Measurements from ENCODE around the gene GSTT2B.

GSTT2B gene

DNA sequence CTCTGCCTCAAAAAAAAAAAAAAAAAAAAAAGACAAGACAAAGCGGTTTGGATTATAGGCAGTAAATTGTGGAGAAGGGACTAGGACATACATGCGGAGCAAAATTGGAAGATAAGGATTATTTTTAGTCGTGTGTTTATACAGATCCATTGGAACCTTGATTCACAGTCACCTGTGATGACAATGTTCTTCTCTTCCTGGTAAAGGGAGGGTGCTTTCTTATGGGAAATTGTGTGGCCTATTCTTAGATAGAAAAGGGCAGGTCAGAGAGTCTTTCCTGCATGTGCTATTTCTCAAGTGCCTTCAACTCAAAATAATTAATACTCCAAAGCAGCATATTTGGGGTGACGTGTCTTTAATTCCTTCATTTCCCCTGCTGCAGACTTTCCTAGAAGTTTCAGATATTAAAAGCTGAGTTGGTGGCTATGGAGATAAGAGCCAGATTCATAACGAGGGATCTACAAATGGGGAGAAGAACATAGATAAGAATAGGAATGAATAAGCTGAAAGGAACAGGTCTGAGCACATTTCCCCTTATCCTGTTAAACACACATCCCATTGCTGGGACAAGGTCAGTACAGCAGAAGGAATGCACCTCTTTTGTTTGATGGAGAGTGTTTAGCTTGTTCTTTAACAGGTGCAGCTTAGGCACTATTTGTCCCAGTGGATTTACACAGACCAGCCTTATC lies 22.5 kb downstream of the GSTT2B start:
- WGBS, 2 donors (ENCODE audit: extremely low coverage in 2 of 2, insufficient read length in 2 of 2, insufficient replicate concordance in 1 of 2), result 100% methylated on average over 1 of the region's 5 CpGs; no CpG with 5 or more reads in 1 of the 2 donors

DNA sequence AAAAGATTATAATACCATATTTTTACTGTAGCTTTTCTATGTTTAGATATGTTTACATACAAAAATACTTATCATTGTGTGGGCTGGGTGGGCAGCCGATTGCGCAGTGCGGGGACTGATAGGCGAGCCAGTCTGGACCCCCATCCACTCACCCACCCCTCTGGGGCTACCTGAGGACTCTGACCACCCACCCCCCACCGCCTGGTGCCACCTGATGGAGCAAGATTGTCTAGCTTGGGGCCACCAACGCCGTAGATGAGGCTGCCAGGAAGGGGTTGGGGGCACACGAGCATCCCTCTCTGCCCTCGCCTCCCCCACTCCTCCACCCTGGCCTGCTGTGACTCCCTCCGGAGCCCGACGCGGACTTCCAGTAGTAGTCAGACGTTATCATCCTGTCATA lies 34.4 kb downstream of the GSTT2B start:
- Histone ChIP-seq H4K91ac (ENCODE audit: low read depth, low read length, poor library complexity) (no peak overlapping the region), H3K9me3 (replicated peaks in 1 of 2; ENCODE audit: control insufficient read depth in 2 of 2, insufficient read depth in 1 of 2, low read depth in 1 of 2, low read length in 2 of 2) (peaks cover 2 to 39% of the 10 kb centered on the region in 2 donors), H2BK12ac (ENCODE audit: low read length) (no peak overlapping the region), H3K79me1 (ENCODE audit: low read depth, low read length) (no peaks in the 10 kb centered on the region), H3K4me1 (ENCODE audit: control insufficient read depth in 2 of 2, insufficient read depth in 1 of 2, low read depth in 1 of 2, low read length in 2 of 2) (no peaks in the 10 kb centered on the region), H3K27ac (replicated peaks; ENCODE audit: low read length) (no peak overlapping the region), H3K14ac (ENCODE audit: low read length) (no peak overlapping the region), H3K4ac (ENCODE audit: low read length) (no peak overlapping the region), H2BK120ac (ENCODE audit: low read depth, low read length) (no peak overlapping the region), H2AFZ (ENCODE audit: low read length) (no peak overlapping the region), H3K9ac (ENCODE audit: low read depth, low read length, poor library complexity) (no peak overlapping the region), H2BK5ac (ENCODE audit: low read length) (no peak overlapping the region), H3K4me3 (ENCODE audit: low read length in 2 of 2) (no peak overlapping the region), H4K8ac (ENCODE audit: low read depth, low read length) (no peak overlapping the region), H2BK15ac (ENCODE audit: low read length) (no peak overlapping the region), H3K4me2 (ENCODE audit: insufficient read depth, low read length, poor library complexity, severe bottlenecking) (no peak overlapping the region), H3K36me3 (replicated peaks in 1 of 2; ENCODE audit: control insufficient read depth in 2 of 2, insufficient read depth in 2 of 2, low read length in 2 of 2) (peaks cover 5 to 91% of the 10 kb centered on the region in 2 donors), H3K23ac (ENCODE audit: low read depth, low read length, poor library complexity) (no peak overlapping the region), H3K18ac (ENCODE audit: low read length) (no peak overlapping the region), H3K27me3 (ENCODE audit: control insufficient read depth in 3 of 3, insufficient read depth in 3 of 3, low read depth in 1 of 3, low read length in 3 of 3) (no peaks in the 10 kb centered on the region), H2AK5ac (ENCODE audit: low read depth, low read length) (no peak overlapping the region)
- WGBS, 2 donors (ENCODE audit: extremely low coverage in 2 of 2, insufficient read length in 2 of 2, insufficient replicate concordance in 1 of 2), result no CpG with 5 or more reads among the region's 14 CpGs
- DNase-seq (ENCODE audit: low spot score), result no peak

More for the DNA sequence above, 22.5 kb downstream of the GSTT2B start:
- peak overlapping the region; percentile 53 for H2AFZ ChIP-seq (ENCODE audit: low read length)
- H3K4me3 ChIP-seq (ENCODE audit: low read length in 2 of 2), result no peak overlapping the region
- H2BK120ac ChIP-seq (ENCODE audit: low read depth, low read length), result no peak overlapping the region
- H4K8ac ChIP-seq (ENCODE audit: low read depth, low read length), result no peak overlapping the region
- H2BK12ac ChIP-seq (ENCODE audit: low read length), result no peak overlapping the region
- H3K36me3 ChIP-seq (replicated peaks in 1 of 2; ENCODE audit: control insufficient read depth in 2 of 2, insufficient read depth in 2 of 2, low read length in 2 of 2), result no peaks in the 10 kb centered on the region
- peaks cover 0 to 3% of the 10 kb centered on the region in 2 donors for H3K4me1 ChIP-seq (ENCODE audit: control insufficient read depth in 2 of 2, insufficient read depth in 1 of 2, low read depth in 1 of 2, low read length in 2 of 2)
- H2AK5ac ChIP-seq (ENCODE audit: low read depth, low read length), result no peak overlapping the region
- H4K91ac ChIP-seq (ENCODE audit: low read depth, low read length, poor library complexity), result no peak overlapping the region
- H2BK5ac ChIP-seq (ENCODE audit: low read length), result no peak overlapping the region
- H3K27ac ChIP-seq (replicated peaks; ENCODE audit: low read length), result no peak overlapping the region
- no peak overlapping the region for H3K14ac ChIP-seq (ENCODE audit: low read length)
- H3K4ac ChIP-seq (ENCODE audit: low read length), result no peak overlapping the region
- no peak overlapping the region for H3K9ac ChIP-seq (ENCODE audit: low read depth, low read length, poor library complexity)
- H3K9me3 ChIP-seq (replicated peaks in 1 of 2; ENCODE audit: control insufficient read depth in 2 of 2, insufficient read depth in 1 of 2, low read depth in 1 of 2, low read length in 2 of 2), result no peaks in the 10 kb centered on the region
- H3K27me3 ChIP-seq (ENCODE audit: control insufficient read depth in 3 of 3, insufficient read depth in 3 of 3, low read depth in 1 of 3, low read length in 3 of 3), result no peaks in the 10 kb centered on the region
- no peak overlapping the region for H3K23ac ChIP-seq (ENCODE audit: low read depth, low read length, poor library complexity)
- no peak overlapping the region for H3K18ac ChIP-seq (ENCODE audit: low read length)
- no peaks in the 10 kb centered on the region for H3K79me1 ChIP-seq (ENCODE audit: low read depth, low read length)
- DNase-seq (ENCODE audit: low spot score), result no peak
- H3K4me2 ChIP-seq (ENCODE audit: insufficient read depth, low read length, poor library complexity, severe bottlenecking), result no peak overlapping the region
- H2BK15ac ChIP-seq (ENCODE audit: low read length), result no peak overlapping the region

DNA sequence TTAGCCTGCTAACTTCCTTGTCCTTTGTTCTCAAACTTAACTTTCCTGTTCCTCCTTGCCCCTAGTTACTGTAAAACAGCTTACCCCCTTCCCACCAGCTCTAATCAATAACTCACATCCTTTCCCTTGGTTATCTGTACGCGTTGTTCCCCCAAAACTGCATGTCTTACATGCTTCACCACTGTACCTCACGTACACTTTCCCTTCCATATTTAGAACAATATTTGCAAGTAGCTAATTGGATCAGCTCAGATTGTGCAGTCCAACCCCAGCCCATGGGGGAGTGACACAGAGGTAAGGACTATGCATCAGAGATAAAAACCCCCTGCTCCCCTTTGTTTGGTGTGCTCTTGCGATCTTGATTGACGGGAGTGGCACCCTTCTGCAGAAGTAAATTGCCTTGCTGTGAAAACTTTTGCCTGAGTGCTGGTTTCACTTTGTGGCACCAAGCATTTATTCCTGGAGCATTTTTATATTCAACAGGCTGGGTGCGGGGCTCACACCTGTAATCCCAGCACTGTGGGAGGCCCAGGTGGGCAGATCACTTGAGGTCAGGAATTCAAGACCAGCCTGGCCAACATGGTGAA lies 35.9 kb downstream of the GSTT2B start:
- no peak overlapping the region for H2BK120ac ChIP-seq (ENCODE audit: low read depth, low read length)
- peaks cover 2 to 26% of the 10 kb centered on the region in 2 donors for H3K9me3 ChIP-seq (replicated peaks in 1 of 2; ENCODE audit: control insufficient read depth in 2 of 2, insufficient read depth in 1 of 2, low read depth in 1 of 2, low read length in 2 of 2)
- no peak overlapping the region for H3K4me2 ChIP-seq (ENCODE audit: insufficient read depth, low read length, poor library complexity, severe bottlenecking)
- H3K9ac ChIP-seq (ENCODE audit: low read depth, low read length, poor library complexity), result no peak overlapping the region
- H2BK12ac ChIP-seq (ENCODE audit: low read length), result no peak overlapping the region
- no CpG with 5 or more reads among the region's 6 CpGs for WGBS, 2 donors (ENCODE audit: extremely low coverage in 2 of 2, insufficient read length in 2 of 2, insufficient replicate concordance in 1 of 2)
- H3K4ac ChIP-seq (ENCODE audit: low read length), result no peak overlapping the region
- no peaks in the 10 kb centered on the region for H3K79me1 ChIP-seq (ENCODE audit: low read depth, low read length)
- H3K14ac ChIP-seq (ENCODE audit: low read length), result no peak overlapping the region
- H3K4me3 ChIP-seq (ENCODE audit: low read length in 2 of 2), result no peak overlapping the region
- no peak overlapping the region for H4K8ac ChIP-seq (ENCODE audit: low read depth, low read length)
- H2BK15ac ChIP-seq (ENCODE audit: low read length), result no peak overlapping the region
- no peak overlapping the region for H4K91ac ChIP-seq (ENCODE audit: low read depth, low read length, poor library complexity)
- no peak overlapping the region for H2AK5ac ChIP-seq (ENCODE audit: low read depth, low read length)
- no peak for DNase-seq (ENCODE audit: low spot score)
- H3K4me1 ChIP-seq (ENCODE audit: control insufficient read depth in 2 of 2, insufficient read depth in 1 of 2, low read depth in 1 of 2, low read length in 2 of 2), result no peaks in the 10 kb centered on the region
- H2AFZ ChIP-seq (ENCODE audit: low read length), result no peak overlapping the region
- no peak overlapping the region for H3K18ac ChIP-seq (ENCODE audit: low read length)
- no peak overlapping the region for H3K27ac ChIP-seq (replicated peaks; ENCODE audit: low read length)
- H3K27me3 ChIP-seq (ENCODE audit: control insufficient read depth in 3 of 3, insufficient read depth in 3 of 3, low read depth in 1 of 3, low read length in 3 of 3), result no peaks in the 10 kb centered on the region
- H2BK5ac ChIP-seq (ENCODE audit: low read length), result no peak overlapping the region
- no peak overlapping the region for H3K23ac ChIP-seq (ENCODE audit: low read depth, low read length, poor library complexity)
- peaks cover 5 to 86% of the 10 kb centered on the region in 2 donors for H3K36me3 ChIP-seq (replicated peaks in 1 of 2; ENCODE audit: control insufficient read depth in 2 of 2, insufficient read depth in 2 of 2, low read length in 2 of 2)

DNA sequence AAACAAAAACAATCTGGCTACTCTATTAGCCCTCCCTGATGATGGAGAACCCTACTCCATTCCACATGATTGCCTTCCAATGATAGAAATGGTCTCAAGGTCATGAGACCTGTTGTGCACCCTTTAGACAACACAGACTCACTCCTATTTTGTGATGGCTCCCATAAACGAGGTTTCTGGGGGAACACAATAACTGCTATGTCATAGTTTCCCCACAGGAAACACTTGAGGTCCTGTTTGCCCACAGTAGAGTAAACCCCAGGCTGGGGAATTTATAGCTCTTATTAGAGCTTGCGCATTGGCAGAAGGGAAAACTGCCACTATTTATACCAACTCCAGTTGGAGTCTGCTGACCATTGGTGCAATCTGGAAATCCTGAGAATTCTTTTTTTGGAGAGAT lies 38.1 kb downstream of the GSTT2B start:
- no peak overlapping the region for H3K23ac ChIP-seq (ENCODE audit: low read depth, low read length, poor library complexity)
- H3K27ac ChIP-seq (replicated peaks; ENCODE audit: low read length), result no peak overlapping the region
- H3K79me1 ChIP-seq (ENCODE audit: low read depth, low read length), result no peaks in the 10 kb centered on the region
- no peak overlapping the region for H3K4me2 ChIP-seq (ENCODE audit: insufficient read depth, low read length, poor library complexity, severe bottlenecking)
- H3K4me3 ChIP-seq (ENCODE audit: low read length in 2 of 2), result no peak overlapping the region
- H2BK12ac ChIP-seq (ENCODE audit: low read length), result no peak overlapping the region
- peaks cover 5 to 75% of the 10 kb centered on the region in 2 donors for H3K36me3 ChIP-seq (replicated peaks in 1 of 2; ENCODE audit: control insufficient read depth in 2 of 2, insufficient read depth in 2 of 2, low read length in 2 of 2)
- no peak overlapping the region for H3K14ac ChIP-seq (ENCODE audit: low read length)
- no peak overlapping the region for H2BK5ac ChIP-seq (ENCODE audit: low read length)
- no peak overlapping the region for H2BK120ac ChIP-seq (ENCODE audit: low read depth, low read length)
- H3K18ac ChIP-seq (ENCODE audit: low read length), result no peak overlapping the region
- H4K91ac ChIP-seq (ENCODE audit: low read depth, low read length, poor library complexity), result no peak overlapping the region
- peaks cover 2 to 22% of the 10 kb centered on the region in 2 donors for H3K9me3 ChIP-seq (replicated peaks in 1 of 2; ENCODE audit: control insufficient read depth in 2 of 2, insufficient read depth in 1 of 2, low read depth in 1 of 2, low read length in 2 of 2)
- no peaks in the 10 kb centered on the region for H3K4me1 ChIP-seq (ENCODE audit: control insufficient read depth in 2 of 2, insufficient read depth in 1 of 2, low read depth in 1 of 2, low read length in 2 of 2)
- no peak overlapping the region for H2AK5ac ChIP-seq (ENCODE audit: low read depth, low read length)
- no peak for DNase-seq (ENCODE audit: low spot score)
- H3K9ac ChIP-seq (ENCODE audit: low read depth, low read length, poor library complexity), result no peak overlapping the region
- no peak overlapping the region for H2AFZ ChIP-seq (ENCODE audit: low read length)
- H2BK15ac ChIP-seq (ENCODE audit: low read length), result no peak overlapping the region
- WGBS, 2 donors (ENCODE audit: extremely low coverage in 2 of 2, insufficient read length in 2 of 2, insufficient replicate concordance in 1 of 2), result no CpG with 5 or more reads among the region's 2 CpGs
- no peaks in the 10 kb centered on the region for H3K27me3 ChIP-seq (ENCODE audit: control insufficient read depth in 3 of 3, insufficient read depth in 3 of 3, low read depth in 1 of 3, low read length in 3 of 3)
- no peak overlapping the region for H3K4ac ChIP-seq (ENCODE audit: low read length)
- H4K8ac ChIP-seq (ENCODE audit: low read depth, low read length), result no peak overlapping the region

All from neuronal stem cell (in vitro differentiated cells).